SW 1271 (cell line): Measurements from ENCODE around the gene PDCD4.
A peak's percentile ranks its signal among the peaks of the same experiment; 100 is the strongest.
"Not testable (repeated sequence)": the region's sequence is repeated elsewhere in the genome, so short reads cannot be mapped to it uniquely, and the experiment has no call there.

ENCODE experiments used
- DNase-seq, 2 experiments: peaks; one replicate each; lab custom pipeline; 2025; lab: John Stamatoyannopoulos, UW

The PDCD4 gene

DNA sequence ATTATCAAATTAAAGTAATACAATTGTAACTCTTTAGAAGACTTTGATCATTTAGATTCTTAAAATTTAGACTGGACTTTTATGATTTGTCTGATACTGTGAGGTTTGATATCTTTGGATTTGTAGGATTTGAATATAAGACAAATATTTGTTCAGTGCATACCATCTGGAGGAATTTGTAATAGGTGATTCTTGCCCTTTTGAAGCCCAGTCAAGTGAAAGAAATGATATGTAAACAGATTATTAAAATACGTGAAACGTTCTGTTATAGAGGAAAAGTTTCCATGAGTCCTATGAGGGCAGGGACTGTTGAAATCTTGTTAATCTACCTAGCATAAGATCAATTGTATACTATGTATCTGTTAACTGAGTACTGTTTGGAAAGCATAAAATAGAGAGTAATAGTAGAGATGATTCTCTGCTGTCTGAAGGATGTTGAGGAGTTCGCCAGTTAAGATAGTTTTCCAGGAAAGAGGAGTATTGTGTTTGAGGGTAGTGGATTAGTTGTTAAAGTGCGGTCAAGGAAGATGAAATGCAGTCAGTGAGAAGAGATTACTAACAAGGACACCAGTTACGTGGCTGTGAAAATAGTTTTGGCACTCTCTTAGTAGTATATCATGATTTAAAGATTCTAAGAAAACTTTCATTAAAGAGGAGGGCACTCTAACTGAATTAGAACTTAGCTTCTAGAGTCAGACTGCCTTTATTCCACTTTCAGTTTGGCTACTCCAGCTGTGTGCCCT lies 14.4 kb downstream of the PDCD4 start:
- no peak for DNase-seq

DNA sequence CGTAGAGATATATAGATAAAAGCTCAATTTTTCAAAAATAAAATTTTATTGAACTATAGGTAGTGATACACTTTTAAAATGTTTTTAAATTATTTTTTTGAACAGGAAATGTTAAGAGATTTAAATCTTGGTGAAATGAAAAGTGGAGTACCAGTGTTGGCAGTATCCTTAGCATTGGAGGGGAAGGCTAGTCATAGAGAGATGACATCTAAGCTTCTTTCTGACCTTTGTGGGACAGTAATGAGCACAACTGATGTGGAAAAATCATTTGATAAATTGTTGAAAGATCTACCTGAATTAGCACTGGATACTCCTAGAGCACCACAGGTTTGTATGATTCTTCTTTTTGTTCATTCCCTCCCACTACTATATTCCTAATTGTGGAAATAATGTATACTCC lies 15.8 kb downstream of the PDCD4 start:
- no peak for DNase-seq

DNA sequence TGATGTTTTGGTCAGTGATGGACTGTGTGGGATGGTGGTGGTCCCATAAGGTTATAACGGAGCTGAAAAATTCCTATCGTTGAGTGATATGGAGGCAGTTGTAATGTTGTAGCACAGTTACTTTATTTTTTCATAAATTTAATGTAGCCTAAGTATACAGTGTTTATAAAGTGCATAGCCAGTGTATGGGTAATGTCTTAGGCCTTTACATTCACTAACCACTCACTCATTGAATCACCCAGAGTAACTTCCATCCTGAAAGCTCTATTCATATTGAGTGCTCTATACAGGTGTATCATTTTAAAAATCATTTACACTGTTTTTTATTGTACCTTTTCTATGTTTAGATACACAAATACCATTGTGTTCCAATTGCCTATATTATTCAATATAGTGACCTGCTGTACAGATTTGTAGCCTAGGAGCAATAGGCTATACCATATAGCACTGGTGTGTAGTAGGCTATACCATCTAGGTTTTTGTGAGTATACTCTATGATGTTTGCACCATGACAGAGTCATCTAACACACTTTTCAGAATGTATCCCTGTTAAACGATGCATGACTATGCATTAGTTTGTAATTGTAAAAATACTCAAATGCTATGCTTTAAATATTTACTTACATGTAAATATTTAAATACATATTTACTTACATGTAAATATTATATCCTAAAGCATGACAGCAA lies 21.0 kb downstream of the PDCD4 start:
- no peak for DNase-seq

DNA sequence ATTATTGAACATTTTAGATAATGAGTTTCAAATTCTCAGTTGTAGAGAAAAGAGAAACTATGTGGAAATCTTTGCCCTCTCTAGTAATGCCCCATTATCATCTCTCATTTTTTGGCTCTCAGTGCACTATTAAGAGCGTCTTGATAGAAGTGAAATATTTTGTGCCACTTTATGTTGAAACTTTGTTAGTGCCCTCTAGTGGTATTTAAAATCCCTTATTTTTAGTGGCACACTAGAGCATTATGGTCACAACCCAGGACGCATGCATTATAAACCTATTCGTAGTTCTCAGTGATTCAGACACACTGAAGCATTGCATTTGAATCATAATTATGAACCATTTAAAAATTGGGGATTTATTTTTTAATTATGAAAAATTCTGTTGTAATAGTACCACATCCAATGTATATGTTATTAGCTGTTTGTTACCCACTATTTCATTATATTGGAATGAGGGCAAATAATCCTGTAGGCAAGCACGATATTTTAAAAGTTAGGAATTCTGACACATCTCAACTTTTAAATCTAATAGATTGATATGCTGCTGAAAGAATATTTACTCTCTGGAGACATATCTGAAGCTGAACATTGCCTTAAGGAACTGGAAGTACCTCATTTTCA lies 21.9 kb downstream of the PDCD4 start:
- DNase-seq: peak; percentile 4 to 41

DNA sequence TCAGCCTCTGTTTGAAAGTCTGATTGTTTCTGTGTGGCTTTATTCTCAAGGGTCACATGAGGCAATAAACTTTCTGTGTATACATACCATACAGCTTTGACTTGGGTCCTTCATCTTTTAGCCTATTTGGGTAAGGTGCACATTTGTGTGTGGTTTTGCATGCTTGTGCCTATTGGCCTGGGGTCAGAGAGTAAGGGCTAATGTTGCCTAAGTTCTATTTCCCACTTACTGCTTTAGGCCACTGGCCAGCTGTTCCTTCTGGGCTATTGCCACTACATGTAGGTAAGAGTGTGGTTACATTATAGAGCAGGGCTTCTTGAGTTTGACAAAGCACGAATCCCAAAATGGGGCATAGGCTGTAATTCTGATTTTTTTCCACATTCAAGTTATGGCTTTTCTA lies 25.5 kb downstream of the PDCD4 start:
- DNase-seq: no peak

DNA sequence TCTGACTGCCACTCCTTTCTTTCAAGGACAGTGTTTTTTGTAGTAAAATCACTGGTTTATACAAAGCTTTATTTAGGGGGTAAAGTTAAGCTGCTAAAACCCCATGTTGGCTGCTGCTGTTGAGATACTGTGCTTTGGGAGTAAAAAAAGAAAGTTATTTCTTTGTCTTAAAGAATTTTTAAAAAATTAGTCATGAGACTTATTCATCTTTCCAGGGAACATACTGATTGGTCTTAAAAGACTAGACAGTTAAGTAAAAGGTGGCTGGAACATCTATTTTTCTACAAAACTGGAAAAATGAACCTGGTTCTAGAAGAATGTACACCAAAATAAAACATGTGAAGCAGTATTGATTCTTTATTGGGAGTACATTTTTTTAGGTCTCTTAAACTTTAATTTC lies 26.7 kb downstream of the PDCD4 start:
- DNase-seq: no peak

DNA sequence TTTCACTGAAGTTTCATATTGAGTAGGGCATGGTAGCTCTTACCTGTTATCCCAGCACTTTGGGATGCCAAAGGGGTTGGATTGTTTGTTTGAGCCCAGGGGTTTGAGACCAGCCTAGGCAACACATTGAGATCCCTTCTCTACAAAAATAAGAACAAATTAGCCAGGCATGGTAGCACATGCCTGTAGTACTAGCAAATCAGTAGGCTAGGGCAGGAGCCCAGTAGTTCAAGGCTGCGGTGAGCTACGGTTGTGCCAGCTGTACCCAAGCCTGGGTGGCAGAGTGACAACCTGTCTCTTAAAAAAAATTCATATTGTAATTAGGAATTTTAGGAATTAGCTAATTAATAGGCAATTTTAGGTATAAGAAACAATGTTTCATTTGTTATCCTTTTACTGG lies 29.3 kb downstream of the PDCD4 start:
- no peak for DNase-seq

DNA sequence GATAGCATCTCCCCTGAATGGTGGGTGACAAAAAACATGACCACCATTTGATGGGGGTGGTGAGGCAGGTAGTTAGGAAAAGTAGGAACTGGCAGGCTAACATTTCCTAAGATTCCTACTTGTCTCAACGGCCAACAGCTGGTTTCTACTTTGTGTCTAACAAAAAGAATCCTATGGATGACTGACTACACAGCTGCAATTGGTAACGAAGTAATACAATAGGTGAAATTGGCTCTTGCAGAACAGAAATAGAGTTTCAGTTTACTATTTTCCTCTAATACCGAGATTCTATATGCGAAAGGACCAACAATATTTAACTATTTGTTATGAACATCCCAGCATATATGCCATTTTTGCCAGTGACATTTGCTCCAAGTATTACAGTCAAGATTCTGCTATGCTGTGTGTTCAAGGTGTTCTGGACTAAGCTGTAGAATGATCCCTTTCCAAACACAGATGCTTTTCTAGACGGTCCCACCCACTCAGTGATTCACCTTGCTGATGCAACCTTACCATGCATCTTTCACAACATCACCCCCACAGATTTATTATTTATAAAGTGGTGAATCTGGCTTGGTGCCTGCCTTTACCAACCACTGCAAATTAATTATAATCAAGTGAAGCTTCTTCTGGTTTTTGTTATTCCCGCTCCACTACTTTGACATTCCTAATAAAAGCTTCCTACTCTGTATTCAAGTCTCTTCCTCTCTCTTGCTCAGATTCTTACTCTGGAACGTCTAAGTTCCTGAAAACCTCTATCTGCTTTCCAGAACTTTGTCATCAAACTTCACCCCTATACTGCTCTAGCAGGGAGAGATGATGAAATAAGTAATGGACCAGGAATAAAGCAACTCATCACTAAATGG lies 30.5 kb downstream of the PDCD4 start:
- DNase-seq: no peak

DNA sequence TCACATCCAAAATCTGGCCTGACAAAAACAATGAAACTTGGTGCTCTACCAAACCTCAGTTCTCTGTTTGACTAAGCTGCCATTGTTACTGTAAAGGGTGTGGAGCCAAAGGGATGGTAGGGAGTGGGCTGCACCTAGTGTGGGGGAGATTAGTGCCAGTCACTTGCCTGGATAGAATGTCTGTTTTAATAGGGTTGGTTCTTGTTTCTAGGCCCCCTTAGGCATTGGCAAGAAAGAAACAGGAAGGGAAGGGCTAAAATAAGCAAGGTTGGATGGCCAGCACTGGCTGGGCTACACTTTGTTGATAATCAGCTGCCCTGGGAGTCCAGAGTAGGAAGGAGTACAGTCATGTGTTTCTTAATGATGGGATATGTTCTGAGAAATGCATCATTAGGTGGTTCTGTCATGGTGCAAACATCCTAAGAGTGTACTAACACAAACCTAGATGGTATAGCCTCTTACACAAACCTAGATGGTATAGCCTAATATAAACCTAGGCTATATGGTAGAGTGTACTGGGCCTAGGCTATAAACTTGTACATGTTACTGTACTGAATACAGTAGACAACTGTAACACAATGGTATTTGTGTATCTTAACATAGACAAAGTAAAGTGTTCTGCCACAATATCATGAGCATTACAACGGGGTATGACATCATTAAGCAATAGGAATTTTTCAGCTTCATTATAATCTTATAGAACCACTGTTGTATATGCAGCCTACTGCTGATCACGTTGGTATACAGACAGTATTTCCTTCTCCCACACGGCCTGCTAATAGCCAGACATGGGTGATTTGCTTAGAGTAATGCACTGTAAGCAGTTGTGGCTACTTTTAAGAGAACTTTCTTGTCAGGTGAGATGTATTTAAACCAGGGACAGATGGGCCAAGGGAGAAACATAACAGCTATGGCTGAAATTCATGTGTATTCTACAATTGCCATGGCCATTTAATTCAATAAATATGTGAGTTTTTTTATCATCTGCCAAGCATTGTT lies 31.9 kb downstream of the PDCD4 start:
- DNase-seq: no peak

DNA sequence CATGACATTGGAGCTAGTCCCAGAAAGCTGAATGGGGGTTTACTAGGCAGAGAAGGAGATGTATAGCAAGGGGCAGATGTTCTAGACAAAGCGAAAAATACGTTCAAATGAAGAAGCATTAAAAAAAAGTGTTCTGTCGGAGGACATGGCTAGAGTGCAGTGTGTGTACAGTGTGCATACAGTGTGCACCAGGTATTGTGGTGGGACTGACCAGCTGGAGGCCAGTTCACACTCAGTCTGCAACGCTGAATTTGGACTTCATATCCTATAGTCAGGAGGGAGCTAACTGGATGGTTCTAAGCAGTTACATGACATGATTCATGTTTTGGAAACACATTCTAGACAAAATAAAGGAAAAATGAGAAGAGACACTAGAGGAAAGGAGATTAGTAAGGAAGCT lies 38.4 kb downstream of the PDCD4 start:
- no peak for DNase-seq

DNA sequence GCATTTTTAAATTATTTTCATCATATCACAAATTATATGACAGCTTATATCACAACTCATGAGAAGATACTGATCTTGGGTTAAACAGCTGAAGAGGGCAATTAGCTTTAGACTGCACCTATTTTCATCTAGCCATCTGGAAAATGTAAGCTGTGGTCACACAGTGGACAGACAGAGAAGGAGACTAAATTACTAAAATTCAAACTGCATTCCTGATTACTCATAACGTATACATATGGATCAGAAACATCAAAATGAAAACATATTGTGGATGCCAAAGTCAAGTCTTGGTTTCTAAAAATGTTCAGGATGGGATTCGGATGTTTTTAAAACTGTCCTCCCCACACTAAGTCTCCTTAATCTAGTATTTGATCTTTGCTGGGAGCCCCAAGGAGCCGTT lies 40.6 kb downstream of the PDCD4 start:
- DNase-seq: no peak

DNA sequence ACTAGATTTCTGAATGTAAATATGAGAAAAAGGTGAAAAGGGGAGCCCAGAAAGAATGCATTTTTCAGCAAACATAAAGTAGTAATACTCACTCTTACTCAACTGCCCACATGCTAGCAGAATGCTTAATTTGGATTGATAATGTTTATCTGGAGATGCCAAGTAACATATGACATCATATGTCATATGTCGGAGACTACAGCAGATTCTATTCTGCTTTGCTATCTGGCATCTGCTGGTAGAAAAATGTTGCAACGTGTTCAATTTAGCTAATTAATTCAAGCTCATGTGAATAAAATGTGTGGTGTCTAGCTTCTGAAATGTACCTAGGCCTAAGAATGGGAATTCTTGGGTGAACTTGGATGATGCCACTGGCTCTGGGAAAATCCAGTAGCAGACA lies 42.7 kb downstream of the PDCD4 start:
- no peak for DNase-seq

DNA sequence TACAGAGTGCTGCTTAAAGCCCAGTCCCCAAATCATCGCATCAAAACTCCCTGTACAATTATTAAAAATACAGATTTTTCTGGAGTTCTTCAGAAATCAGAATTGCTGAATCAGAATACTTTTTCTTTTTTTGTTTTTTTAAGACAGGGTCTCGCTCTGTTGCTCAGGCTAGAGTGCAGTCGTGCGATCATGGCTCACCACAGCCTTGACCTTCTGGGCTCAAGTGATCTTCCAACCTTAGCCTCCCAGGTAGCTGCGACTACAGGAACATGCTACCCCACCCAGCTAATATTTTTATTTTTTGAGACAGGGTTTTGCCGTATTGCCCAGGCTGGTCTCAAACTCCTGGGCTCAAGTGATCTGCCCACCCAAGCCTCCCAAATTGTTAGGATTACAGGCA lies 43.3 kb downstream of the PDCD4 start:
- no peak for DNase-seq

DNA sequence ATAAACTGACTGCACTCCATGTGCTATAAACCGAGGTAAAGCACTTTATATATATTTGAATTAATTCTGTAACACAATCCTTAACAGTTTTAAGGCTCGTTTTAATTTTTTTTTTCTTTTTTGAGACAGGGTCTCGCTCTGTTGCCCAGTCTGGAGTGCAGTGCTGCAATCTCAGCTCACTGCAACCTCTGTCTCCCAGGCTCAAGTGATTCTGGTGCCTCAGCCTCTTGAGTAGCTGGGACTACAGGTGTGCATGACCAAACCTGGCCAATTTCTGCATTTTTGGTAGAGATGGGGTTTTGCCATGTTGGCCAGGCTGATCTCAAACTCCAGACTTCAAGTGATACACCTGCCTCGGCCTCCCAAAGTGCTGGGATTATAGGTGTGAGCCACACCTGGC lies 43.9 kb downstream of the PDCD4 start:
- not testable (repeated sequence) for DNase-seq

DNA sequence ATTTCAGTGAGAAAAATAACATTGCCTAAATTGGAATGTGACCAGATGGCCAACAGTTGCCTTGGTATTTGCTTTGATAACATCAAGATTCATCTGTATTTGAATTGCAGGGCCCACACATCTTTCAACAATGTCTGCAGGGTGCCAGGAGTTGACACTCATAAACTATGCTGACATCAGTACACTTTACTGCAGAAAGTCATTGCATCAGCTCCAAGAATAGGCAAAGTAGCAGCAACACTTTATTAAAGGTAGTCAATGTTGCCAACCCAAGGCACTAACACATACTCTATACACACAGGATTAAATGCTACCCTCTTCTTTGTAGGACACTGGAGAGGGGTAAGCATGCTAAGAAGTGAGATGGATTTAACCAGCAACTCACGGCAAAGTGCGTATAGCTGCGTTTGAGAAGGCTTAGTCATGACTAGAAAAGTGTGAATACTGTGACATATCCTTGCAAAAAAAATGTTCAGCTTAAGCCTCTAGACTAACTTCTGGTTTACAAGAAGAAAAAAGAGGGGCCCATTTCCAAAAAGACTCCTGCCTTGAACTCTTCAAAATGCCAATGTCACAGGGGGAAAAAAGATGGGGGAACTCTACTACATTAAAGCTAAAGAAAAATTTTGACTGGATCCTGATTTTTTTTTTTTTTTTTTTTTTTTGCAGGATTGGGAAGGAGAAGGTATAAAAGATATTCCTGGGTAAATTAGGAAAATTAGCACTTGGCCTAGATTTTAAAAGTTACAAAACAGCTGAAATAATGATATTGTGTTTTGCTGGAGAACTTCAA lies 45.0 kb downstream of the PDCD4 start:
- no peak for DNase-seq

DNA sequence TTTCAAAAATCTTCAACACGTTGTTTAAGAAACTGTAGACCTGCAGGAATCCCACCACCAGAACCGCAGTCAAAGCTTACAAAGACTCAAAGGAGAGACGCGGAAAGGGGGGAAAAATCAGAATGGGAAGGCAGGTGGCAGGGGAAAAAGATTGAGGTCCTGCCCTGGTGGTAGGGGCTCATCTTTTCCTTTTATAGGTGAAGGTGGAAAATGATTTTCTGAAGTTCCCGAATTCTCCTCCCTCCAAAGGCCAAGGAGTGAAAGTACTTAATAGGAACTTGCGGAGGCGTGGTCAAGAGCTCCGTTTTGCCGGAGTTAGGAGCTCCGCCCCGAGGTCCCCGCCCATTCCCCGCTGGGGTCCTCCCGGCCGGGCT lies 46.5 kb downstream of the PDCD4 start:
- DNase-seq: peak; percentile 66 to 89

DNA sequence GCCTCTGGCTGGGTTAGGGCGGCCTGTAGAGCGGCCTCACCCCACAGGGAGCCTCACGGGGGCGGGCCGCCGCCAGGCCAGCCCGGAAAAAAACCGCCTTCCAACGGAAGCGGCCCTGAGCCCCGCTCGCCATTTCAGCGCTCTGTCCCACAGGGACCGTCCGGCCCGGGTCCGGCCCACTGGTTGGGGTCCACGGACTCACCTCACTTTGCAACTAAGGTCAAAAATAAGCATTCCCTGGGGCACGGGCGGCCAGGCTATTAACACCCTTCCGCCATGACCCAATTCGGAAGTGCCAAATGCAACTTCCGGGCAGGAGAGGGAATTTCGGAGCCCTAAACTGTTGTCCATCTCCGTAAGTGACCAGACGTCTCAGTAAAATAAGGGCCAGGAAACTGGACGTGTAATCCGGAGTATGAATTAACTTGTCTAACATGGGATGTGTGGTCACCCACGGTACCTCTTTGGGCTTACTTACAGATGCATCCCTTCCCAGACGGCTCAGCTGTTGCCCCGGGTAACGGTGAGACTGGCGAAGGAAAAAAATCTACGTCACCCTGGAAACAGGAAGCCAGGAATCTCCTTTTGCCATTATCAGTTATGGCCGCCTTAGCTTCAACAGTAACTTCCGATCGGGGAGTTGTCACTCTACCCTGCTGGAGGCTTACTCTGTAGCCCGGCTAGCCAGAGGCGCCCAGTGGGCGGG lies 47.1 kb downstream of the PDCD4 start, which contains the start of gene BBIP1:
BBIP1 (minus strand) TSS at position 538 of the 706 bp plus-strand sequence. CDS start 1,023 bp downstream, outside the sequence.
- peak in 1 of 2 experiments; percentile 98 for DNase-seq

DNA sequence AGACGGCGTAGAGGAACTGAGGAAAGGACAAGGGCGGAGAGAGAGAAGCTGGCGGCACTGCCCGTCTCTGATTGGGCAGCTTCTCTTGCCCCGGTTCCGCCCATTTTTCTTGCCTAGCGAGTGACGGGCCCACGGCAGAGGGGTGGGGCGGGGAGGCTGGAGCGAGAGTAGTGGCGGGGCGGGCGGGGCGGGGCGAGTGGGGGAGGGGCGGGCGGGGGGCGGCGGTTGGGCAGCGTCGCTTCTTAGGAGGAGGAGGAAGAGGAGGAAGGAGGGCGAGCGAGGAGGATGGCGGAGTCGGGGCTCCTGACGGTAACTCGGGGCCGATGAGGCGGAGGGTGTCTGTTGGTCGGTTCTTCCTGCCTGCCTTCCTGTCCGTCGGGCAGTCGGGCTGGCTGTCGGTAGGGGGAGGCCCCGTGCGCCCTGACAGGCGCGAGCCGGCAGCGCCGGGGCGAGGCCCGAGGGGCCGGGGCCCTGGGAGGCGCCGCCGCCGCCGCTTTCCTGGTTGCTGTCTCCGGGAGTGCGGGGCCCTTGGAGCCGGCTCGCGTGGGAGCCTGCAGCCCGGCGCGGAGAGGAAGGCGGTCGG lies 47.7 kb downstream of the PDCD4 start, which contains the start of gene SHOC2:
SHOC2 (plus strand) TSS at position 256 of the 583 bp plus-strand sequence. CDS start 44,755 bp downstream, outside the sequence.
- peak in 1 of 2 experiments; percentile 97 for DNase-seq
